GM18873 (cell line): ENCODE measurements around the gene UBE2G2.

ENCODE experiments used
- ATAC-seq: cut with Tn5 transposase; IDR thresholded peaks from one replicate; pipeline ENCODE4 v1.9.1; 2021; ENCODE audit warnings: mild to moderate bottlenecking, moderate library complexity, moderate number of reproducible peaks; ENCODE audit not compliant: unreplicated experiment, low FRiP score

UBE2G2 gene

DNA sequence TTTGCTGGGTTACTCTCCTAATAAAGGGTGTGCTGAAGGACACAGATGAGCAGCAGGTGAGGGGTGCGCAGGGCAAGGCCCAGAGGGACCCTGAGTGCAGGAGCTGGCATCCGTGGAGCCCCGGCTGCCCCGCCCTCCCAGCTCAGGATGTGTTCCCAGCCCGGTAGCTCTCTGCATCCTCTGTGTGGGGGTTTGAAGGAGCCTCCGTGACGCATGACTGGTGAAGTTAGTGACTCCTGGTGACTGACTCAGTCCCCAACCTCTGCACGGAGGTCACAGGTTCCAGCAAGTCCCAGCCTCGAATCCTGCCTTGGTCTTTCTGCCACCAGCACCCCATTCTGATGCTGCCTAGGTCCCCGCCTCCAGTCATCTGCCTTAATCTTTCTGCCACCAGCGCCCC, 68.7 kb downstream of the UBE2G2 start:
- ATAC-seq: no peak

DNA sequence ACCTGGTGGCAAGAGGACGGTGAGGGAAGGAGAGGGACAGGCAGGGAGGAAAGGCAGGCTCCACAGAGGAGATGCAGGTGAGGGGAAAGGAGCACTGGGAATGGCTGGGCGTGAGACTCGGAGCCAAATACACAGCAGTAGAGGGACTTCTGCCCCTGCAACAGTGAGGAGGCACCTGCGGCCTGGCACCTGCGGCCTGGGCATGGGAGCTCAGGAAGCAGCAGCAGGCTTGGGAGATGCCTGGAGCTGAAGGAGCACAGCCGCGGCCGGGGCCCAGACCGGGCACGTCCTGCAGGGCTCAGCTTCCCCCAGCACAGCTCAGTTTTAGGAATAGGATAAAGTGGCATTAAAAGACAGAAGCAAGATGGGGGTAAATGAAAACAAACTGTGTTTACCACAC, 69.4 kb downstream of the UBE2G2 start:
- ATAC-seq: no peak

DNA sequence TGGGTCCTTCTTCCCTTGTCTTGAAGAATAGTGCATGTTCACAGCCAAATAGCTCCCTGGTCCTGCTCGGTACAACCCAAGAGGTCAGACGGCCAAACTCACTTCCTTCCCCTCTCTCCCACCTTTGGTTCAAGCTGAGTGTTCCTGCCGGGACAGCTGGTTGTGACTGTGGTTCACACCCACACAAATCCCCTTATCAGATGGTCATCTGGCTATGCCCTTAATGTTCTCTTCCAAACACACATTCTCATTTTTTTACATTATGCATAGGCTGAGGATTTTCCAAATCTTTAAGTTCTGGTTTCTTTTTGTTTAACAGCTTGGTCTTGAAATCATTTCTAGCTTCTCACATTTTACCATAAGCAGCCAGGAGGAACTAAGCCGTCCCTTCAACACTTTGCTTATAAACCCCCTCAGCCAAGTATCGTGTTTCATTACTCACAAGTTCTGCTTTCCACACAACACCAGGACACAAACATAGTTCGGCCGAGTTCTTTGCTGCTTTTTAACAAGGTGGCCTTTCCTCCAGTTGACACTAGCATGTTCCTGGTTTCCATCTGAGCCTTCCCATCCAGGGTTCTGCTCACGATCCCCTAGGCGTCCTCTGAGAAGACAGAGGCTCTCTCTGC, 70.6 kb downstream of the UBE2G2 start:
- no peak for ATAC-seq

DNA sequence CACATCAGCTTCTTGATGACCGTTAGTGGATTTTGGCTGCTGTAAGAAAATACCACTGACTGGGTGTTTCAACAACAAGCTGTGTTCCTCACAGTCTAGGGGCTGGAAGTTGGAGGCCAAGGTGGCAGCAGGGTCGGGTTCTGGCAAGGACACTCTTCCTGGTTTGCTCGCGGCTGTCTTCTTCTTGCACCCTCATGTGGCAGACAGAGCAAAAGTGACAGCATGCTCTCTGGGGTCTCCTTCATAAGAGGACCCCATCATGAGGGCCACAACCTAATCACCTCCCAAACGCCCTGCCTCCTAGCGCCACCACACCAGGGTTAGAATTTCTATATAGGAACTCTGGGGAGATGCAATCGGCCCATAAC, 71.6 kb downstream of the UBE2G2 start:
- no peak for ATAC-seq

DNA sequence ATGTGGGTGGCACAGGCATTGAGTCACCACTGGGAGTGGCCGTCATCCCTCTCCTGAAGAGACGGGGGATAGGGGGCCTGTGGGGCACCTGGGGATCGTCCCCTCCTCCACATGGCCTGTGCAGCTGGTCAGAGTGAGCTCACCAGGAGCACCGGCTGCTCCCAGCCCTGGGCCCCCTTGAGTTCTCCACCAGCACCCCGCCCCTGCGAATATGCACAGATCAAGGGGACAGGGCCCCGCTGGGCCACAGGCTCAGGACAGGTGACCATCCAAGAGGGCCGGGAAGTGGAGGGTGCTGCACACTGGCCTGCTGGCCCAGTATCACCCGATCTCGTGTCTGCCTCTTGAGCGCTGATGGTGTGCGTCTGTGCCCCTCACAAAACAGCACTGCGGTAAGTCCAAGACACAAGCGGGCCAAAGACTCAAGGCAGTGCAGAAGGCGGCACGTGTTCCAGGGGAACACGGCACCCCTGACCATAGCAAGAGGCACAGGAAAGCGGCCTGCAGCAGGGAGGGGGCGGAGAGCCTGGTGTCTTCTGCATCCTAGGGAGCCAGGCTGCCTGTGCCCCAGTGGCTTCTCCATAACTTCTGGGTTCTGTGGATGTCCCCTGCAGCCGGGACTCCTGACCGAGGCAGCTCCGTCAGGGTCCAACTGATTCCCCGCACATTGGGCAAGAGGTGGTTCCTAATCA, 72.1 kb downstream of the UBE2G2 start:
- ATAC-seq: no peak

DNA sequence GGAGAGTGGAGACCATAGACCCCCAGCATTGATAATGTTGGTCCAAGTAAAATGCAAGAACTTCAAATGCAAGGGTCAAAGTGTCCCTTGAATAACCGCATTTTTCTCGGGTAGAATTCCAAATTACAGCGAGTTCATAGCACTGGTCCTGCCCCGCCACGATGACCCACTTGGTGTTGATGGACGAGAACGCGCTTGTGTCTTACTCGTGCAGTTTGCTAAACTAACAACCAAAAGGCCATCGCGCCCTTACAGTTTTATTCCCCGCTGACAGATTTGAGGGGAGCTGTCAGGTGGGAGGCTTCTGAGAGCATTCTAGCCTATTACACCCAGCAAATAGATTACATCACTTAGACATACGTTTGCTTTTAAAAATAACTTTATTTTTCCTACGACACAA, 72.9 kb downstream of the UBE2G2 start:
- ATAC-seq: no peak

DNA sequence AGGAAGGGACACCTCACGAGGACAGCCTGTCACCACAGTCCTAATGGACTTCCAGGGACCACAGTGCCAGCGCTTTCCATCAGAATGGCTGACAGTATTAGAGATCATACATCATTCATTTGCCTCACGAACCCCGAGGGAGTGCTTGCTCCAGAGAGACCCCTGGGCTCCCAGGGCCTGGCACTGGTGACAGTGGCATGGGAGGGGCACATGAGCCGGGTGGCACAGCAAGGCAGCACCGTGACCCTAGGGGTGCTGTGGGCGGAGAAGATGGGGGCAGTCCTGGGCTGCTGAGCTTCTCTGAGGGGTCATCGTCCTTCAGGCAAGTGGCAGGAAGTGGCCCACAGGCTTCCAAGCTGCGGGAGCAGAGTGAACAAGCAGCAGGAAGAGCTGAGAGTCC, 73.9 kb downstream of the UBE2G2 start:
- no peak for ATAC-seq

DNA sequence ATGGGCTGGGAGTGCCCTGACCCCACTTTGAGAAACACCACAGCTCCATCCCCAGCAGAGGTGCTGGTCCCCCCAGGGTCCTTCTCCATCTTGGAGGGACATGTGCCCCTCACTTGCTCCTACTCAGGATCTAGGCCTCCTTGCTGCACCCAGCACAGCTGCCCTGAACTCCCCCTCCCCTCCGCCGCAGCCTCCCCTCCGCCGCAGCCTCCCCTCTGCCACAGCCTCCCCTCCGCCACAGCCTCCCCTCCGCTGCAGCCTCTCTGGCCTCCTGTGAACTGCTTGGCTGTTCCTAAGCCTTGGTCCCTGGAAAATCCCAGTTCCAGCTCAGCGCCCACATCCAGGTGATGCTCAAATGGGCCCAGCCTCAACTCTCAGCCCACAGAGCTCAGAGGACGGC, 74.3 kb downstream of the UBE2G2 start:
- ATAC-seq: no peak

DNA sequence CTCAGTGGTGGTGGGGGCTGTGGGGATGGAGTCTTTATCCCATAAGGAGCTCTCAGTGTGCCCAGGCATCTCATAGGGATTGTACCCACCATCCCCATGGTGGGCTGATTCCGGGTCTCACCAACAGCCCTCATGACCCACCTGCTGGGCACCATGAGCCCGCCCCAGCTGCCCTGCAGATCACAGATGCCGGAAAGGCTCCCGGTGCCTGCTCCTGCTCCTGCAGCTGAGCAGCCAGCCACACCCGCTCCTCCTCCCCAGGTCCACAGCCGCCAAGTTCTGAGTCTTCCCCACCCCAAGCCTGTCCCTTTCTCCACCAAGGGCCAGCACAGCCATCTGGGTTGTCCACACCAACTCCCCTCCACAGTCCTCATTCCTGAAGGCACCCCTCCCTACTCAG, 74.8 kb downstream of the UBE2G2 start:
- ATAC-seq: no peak

DNA sequence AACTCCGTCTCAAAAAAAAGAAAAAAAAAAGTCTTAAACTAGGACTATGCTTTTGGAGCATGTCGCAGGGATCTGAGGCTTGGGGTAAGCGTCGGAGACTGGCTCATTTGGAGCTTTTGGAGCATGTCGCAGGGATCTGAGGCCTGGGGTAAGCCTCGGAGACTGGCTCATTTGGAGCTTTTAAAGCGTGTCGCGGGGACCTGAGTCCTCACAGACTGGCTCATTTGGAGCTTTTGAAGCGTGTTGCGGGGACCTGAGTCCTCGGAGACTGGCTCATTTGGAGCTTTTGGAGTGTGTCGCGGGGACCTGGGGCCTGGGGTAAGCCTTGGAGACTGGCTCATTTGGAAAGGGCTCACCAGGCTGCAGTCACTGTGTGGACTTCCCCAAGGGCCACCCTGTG, 76.7 kb downstream of the UBE2G2 start:
- ATAC-seq: no peak

DNA sequence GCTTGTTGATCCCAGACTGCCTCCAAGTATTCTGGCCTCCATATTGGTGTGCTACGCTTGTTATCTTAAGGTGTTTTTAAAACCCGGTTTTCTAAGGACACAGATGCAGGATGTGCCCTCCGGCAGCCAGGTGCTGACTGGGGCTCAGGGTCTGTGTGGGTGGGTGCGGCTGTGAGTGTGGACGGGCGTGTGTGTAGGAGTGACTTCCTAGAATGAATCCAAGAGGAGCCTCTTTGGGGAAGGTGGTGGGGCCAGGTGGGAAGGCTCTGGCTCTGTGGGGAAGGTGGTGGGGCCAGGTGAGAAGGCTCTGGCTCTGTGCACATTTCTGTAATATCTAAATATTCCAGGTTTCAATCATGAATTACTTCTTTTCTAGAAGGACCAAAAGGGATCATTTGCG, 77.4 kb downstream of the UBE2G2 start:
- ATAC-seq: no peak

DNA sequence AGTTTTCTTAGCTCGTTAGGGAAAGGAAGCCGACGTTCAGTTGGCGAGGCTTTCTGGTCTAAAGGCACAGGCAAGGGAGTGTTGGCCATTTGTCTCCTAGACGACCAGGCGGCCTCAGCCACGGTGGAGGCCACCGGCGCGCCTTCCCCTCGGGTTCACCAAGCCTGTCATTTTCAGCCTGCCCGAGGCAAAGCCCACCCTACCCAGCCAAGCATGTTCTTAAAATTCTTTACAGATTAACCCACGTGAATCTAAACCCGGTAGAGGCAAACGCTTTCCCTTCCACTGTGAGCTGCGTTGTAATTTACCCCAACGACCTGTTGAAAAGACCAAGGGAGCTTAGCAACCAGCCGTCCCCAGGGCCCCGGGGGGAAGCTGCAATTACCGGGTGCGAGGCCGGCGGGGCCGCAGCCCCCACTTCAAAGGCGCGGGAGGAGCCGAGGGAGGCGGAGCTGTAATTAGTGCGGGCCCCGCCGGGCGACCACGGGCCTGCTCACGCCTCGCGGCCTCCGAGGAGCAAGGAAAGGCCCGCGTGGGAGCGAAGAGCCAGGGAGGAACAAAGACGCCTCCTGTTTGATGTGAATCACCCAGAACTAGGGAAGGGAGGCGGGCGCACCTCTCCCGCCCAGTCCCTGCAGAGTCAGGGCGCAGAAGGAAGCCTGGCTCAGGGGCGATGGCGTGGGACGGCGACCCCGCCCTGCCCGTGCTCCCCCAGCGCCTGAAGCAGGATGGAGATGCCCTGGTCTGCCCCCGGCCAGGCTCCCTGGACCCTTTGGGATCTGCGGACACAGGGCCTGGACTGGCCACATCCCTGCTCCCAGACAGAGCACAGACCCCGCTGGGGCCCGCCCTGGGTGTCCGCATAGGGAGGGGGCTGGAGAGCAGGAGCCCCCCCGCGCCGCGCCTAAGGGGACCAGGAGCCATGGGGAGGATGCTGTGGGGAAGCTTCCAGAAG, 78.2 kb downstream of the UBE2G2 start:
- ATAC-seq: no peak

DNA sequence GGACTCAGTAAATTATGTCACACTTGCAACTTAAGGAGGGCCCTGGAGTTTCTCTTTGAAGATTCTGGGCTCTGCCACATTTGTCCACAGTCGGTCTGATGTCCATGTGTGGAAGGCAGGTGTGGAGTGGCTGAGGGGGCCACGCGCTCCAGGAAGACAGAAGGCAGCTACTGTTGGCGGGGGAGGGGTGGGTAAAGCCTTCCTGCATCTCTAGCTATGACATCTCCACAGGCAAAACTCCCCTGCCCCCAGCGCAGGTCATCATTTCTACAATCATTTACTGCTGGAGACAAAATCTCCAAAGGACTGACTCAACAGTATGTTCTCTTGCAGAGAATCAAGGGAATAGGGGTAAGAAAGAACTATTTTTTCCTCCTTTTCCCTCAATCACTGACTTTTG, 78.9 kb downstream of the UBE2G2 start:
- ATAC-seq: no peak

DNA sequence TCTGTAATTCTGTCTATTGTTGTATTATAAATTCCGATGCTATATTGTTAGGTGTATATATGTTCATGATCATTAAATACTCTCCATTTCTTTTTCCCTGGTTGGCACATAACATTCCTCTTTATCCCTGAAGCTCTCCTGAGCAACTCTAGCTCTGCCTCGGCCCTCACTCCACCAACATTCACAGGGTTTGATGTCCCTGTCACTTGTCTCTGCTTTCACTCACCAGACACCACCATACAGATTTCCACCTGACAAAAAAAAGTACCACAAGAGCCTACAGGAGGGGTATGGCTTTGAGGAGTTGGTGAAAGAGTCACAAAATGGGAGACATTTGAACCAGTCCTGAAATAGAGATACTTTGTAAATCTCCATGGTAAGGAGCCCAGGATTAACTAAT, 81.5 kb downstream of the UBE2G2 start:
- ATAC-seq: no peak
